SK-N-SH treated with all-trans-retinoic acid at 6 μM for 48 hours (cell line): Measurements from ENCODE around the gene ST6GALNAC3.

Source experiments
- ARNTL ChIP-seq: fragments of 450-650 bp; formaldehyde crosslinking; IDR thresholded peaks from 2 replicates; pipeline ENCODE4 v1.5.0; 2020; ENCODE audit warnings: low read depth, mild to moderate bottlenecking, moderate library complexity, borderline replicate concordance
- ESRRG ChIP-seq: fragments of 250-450 bp; sonication (Bioruptor Pico); IDR thresholded peaks from 2 replicates; pipeline ENCODE4 v1.6.1; 2021; ENCODE audit warnings: mild to moderate bottlenecking
- PPARA ChIP-seq: fragments of 250-450 bp; sonication (Bioruptor Pico); IDR thresholded peaks from 2 replicates; pipeline ENCODE4 v1.5.0; 2020; ENCODE audit warnings: mild to moderate bottlenecking, borderline replicate concordance
- TSHZ2 ChIP-seq: fragments of 250-450 bp; sonication (Bioruptor Pico); IDR thresholded peaks from 2 replicates; pipeline ENCODE4 v1.5.0; 2020; ENCODE audit warnings: mild to moderate bottlenecking, moderate library complexity
- ZFP3 ChIP-seq: fragments of 250-450 bp; sonication (Bioruptor Pico); IDR thresholded peaks from 2 replicates; pipeline ENCODE4 v1.5.0; 2020; ENCODE audit warnings: mild to moderate bottlenecking, moderate library complexity
- ZFP30 ChIP-seq: fragments of 450-650 bp; formaldehyde crosslinking; IDR thresholded peaks from 2 replicates; pipeline ENCODE4 v1.5.0; 2022; ENCODE audit warnings: mild to moderate bottlenecking, moderate library complexity
- ZNF565 ChIP-seq: fragments of 450-650 bp; formaldehyde crosslinking; conservative IDR thresholded peaks from 2 replicates; pipeline ENCODE4 v1.5.0; 2020; ENCODE audit warnings: low read depth, mild to moderate bottlenecking, moderate library complexity
- ZNF8 ChIP-seq: fragments of 450-650 bp; formaldehyde crosslinking; IDR thresholded peaks from 2 replicates; pipeline ENCODE4 v1.5.0; 2020; ENCODE audit warnings: mild to moderate bottlenecking, moderate library complexity

GRCh38 chr1:76463278-76463677, 388.7 kb downstream of the ST6GALNAC3 start:
- TF ChIP-seq ESRRG (CRISPR knock-in tag): no peak
- no peak for TF ChIP-seq ZFP3 (CRISPR knock-in tag)
- TF ChIP-seq ZNF8 (CRISPR knock-in tag): no peak
- TF ChIP-seq ZFP30: no peak
- no peak for TF ChIP-seq ZNF565
- no peak for TF ChIP-seq PPARA (CRISPR knock-in tag)
- no peak for TF ChIP-seq ARNTL
- no peak for TF ChIP-seq TSHZ2 (CRISPR knock-in tag)
